Vagina (tissue), 2 donors: ENCODE measurements around the gene SLC35E3.

Experiments
- CTCF ChIP-seq, 3 experiments: fragments of 450-650 bp in 2 of 3; fragments of 200-600 bp in 1 of 3; sonication (generic) in 1 of 3; IDR thresholded peaks; one replicate each; pipeline ENCODE4 v1.5.1; 2017 to 2019; ENCODE audit warnings: antibody characterized with exemption in 3 of 3, mild to moderate bottlenecking in 2 of 3, moderate library complexity in 2 of 3
- POLR2A ChIP-seq, 2 donors: fragments of 450-650 bp; IDR thresholded peaks; one replicate each; pipeline ENCODE4 v1.6.1; 2017; ENCODE audit warnings: antibody characterized with exemption in 2 of 2, mild to moderate bottlenecking in 2 of 2, moderate library complexity in 2 of 2
- POLR2AphosphoS5 ChIP-seq, 2 donors: sonication (generic); formaldehyde crosslinking; IDR thresholded peaks; one replicate each; pipeline ENCODE4 v1.9.0; 2017; ENCODE audit warnings: antibody characterized with exemption in 2 of 2, mild to moderate bottlenecking in 2 of 2, low read depth in 1 of 2; ENCODE audit not compliant: insufficient read depth in 1 of 2

- no peak for TF ChIP-seq POLR2AphosphoS5 (IDR thresholded peaks at IDR 0.05; ENCODE audit: insufficient read depth in 1 of 2, low read depth in 1 of 2)
- no peak for TF ChIP-seq POLR2A (IDR thresholded peaks at IDR 0.05)
- TF ChIP-seq CTCF (IDR thresholded peaks at IDR 0.05), result no peak
These were observed 12.3 kb upstream of the SLC35E3 start for GRCh38 chr12:68733661-68734071.
